A673 (cell line): Measurements from ENCODE around the gene FOXP2. TPM values are rescaled to one million over a fixed set of nuclear protein-coding genes. Genes with fewer than 3 reads are reported as not detected.

ENCODE experiments used
- BruUV-seq: library from RNA; stranded (reverse); fragments of 400-500 nt; replicated peaks from 2 replicates; lab custom pipeline; 2021; lab: Mats Ljungman, UMichigan
- CTCF ChIA-PET: fragments of 300-600 bp; sonication (Branson Sonifier 250); formaldehyde crosslinking; loops from one replicate; lab custom pipeline; 2022; ENCODE audit warnings: antibody characterized with exemption; lab: Charles Lee
- POLR2A ChIA-PET: fragments of 300-600 bp; sonication (Branson Sonifier 250); formaldehyde crosslinking; loops from one replicate; lab custom pipeline; 2022; ENCODE audit warnings: antibody characterized with exemption; ENCODE audit not compliant: low non-redundant PET; lab: Charles Lee
- DNase-seq: peaks from one replicate; pipeline ENCODE4 v3.0.0-alpha.2; 2015; ENCODE audit warnings: low spot score
- H3K27ac ChIP-seq: fragments of 200-600 bp; sonication (generic); 2 replicates; pipeline ENCODE4 v1.5.1; 2016; ENCODE audit warnings: mixed run types, low read depth, mild to moderate bottlenecking, mixed read lengths, antibody characterized with exemption, low read length; ENCODE audit not compliant: poor library complexity, severe bottlenecking
- H3K27me3 ChIP-seq: fragments of 200-600 bp; sonication (generic); replicated peaks from 2 replicates; pipeline ENCODE4 v1.6.1; 2017; ENCODE audit warnings: mixed run types, low read depth, mild to moderate bottlenecking, mixed read lengths, antibody characterized with exemption, low read length; ENCODE audit not compliant: insufficient read depth, poor library complexity
- H3K36me3 ChIP-seq: fragments of 200-600 bp; sonication (generic); 2 replicates; pipeline ENCODE4 v1.6.1; 2016; ENCODE audit warnings: mixed run types, mild to moderate bottlenecking, mixed read lengths, antibody characterized with exemption, low read length; ENCODE audit not compliant: insufficient read depth, poor library complexity, severe bottlenecking
- H3K4me1 ChIP-seq: fragments of 200-600 bp; sonication (generic); 2 replicates; pipeline ENCODE4 v1.6.1; 2017; ENCODE audit warnings: mixed run types, mild to moderate bottlenecking, mixed read lengths, antibody characterized with exemption, low read length; ENCODE audit not compliant: insufficient read depth, poor library complexity, severe bottlenecking
- H3K4me3 ChIP-seq: fragments of 200-600 bp; sonication (generic); 2 replicates; pipeline ENCODE4 v1.5.1; 2016; ENCODE audit warnings: low read depth, mixed run types, mild to moderate bottlenecking, mixed read lengths, low read length; ENCODE audit not compliant: poor library complexity, severe bottlenecking
- H3K9me3 ChIP-seq: fragments of 200-600 bp; sonication (generic); 2 replicates; pipeline ENCODE4 v1.6.1; 2016; ENCODE audit warnings: mixed run types, low read depth, mild to moderate bottlenecking, mixed read lengths, antibody characterized with exemption, low read length; ENCODE audit not compliant: poor library complexity, severe bottlenecking
- CTCF ChIP-seq: fragments of 300-800, 200-600 bp; sonication (generic); conservative IDR thresholded peaks from 2 replicates; pipeline ENCODE4 v1.5.1; 2017; ENCODE audit warnings: low read depth, mild to moderate bottlenecking, antibody characterized with exemption, low read length, moderate library complexity, mixed read lengths
- EZH2 ChIP-seq: fragments of 200-600 bp; sonication (generic); IDR thresholded peaks from 2 replicates; pipeline ENCODE4 v1.6.1; 2017; ENCODE audit warnings: borderline replicate concordance, low read depth, mild to moderate bottlenecking, mixed read lengths, antibody characterized with exemption, low read length; ENCODE audit not compliant: poor library complexity, severe bottlenecking
- intact Hi-C: fragments of 100-400 bp; cut with micrococcal nuclease; formaldehyde crosslinking; loops from one replicate; pipeline ENCODE4 v1.10.0; 2022; ENCODE audit not compliant: unreplicated experiment
- total RNA-seq: library from RNA; stranded (reverse); gene quantifications from 2 replicates; pipeline ENCODE4 v1.2.3, GENCODE V29; 2021

FOXP2 gene
- total RNA-seq, 1 experiment from 2014 or later: not detected

GRCh38 chr7:114622221-114622620, 207.6 kb downstream of the FOXP2 start:
- no TSS peak for BruUV-seq
- H3K9me3 ChIP-seq: no peaks in the 10 kb centered on the region
- H3K27me3 ChIP-seq: peaks cover 55% of the 10 kb centered on the region
- no peak for DNase-seq
- ChIA-PET CTCF (no interaction called here), POLR2A (no interaction called here)
- H3K27ac ChIP-seq: no peak overlapping the region
- H3K4me3 ChIP-seq: no peak overlapping the region
- TF ChIP-seq CTCF (no peak), EZH2 (no peak)
- no peaks in the 10 kb centered on the region for H3K36me3 ChIP-seq
- intact Hi-C loops: no loop called here
- no peaks in the 10 kb centered on the region for H3K4me1 ChIP-seq

- intact Hi-C loops: no loop called here
- H3K9me3 ChIP-seq: no peaks in the 10 kb centered on the region
- no peak overlapping the region for H3K4me3 ChIP-seq
- peaks cover 54% of the 10 kb centered on the region for H3K27me3 ChIP-seq
- H3K27ac ChIP-seq: no peak overlapping the region
- no peak for DNase-seq
- ChIA-PET POLR2A (no interaction called here), CTCF (no interaction called here)
- TF ChIP-seq EZH2: no peak
- H3K36me3 ChIP-seq: no peaks in the 10 kb centered on the region
- no peaks in the 10 kb centered on the region for H3K4me1 ChIP-seq
- BruUV-seq: no TSS peak
These were observed 208.5 kb downstream of the FOXP2 start for GRCh38 chr7:114623146-114623545.

- Histone ChIP-seq H3K4me3 (no peak overlapping the region), H3K27me3 (peaks cover 43% of the 10 kb centered on the region), H3K36me3 (no peaks in the 10 kb centered on the region), H3K27ac (no peak overlapping the region), H3K9me3 (no peaks in the 10 kb centered on the region), H3K4me1 (no peaks in the 10 kb centered on the region)
- CTCF ChIA-PET: no interaction called here
- POLR2A ChIA-PET: no interaction called here
- BruUV-seq: no TSS peak
- no peak for DNase-seq
- TF ChIP-seq EZH2 (no peak), CTCF (no peak)
- intact Hi-C loops: no loop called here
These were observed 212.6 kb downstream of the FOXP2 start for GRCh38 chr7:114627231-114627630.

GRCh38 chr7:114628362-114628761, 213.7 kb downstream of the FOXP2 start:
- H3K36me3 ChIP-seq: no peaks in the 10 kb centered on the region
- no peak overlapping the region for H3K4me3 ChIP-seq
- BruUV-seq: no TSS peak
- TF ChIP-seq CTCF (no peak), EZH2 (no peak)
- ChIA-PET CTCF (no interaction called here), POLR2A (no interaction called here)
- H3K9me3 ChIP-seq: no peaks in the 10 kb centered on the region
- no peak for DNase-seq
- peaks cover 42% of the 10 kb centered on the region for H3K27me3 ChIP-seq
- H3K27ac ChIP-seq: no peak overlapping the region
- intact Hi-C loops: no loop called here
- no peaks in the 10 kb centered on the region for H3K4me1 ChIP-seq
